Keratinocyte (primary cell): ENCODE data around the gene EYS. TPM values are rescaled to one million over a fixed set of nuclear protein-coding genes. Genes with fewer than 3 reads are reported as not detected.

Experiments used
- DNase-seq: peaks from one replicate; pipeline ENCODE4 v3.0.0-alpha.2; 2011; ENCODE audit warnings: low read depth, missing footprints, low spot score
- FAIRE-seq: peaks from 2 replicates; lab custom pipeline; 2011; peaks lifted over from hg19 to GRCh38; lab: Jason Lieb, UNC
- H2AFZ ChIP-seq: 2 replicates; pipeline ENCODE4 v1.6.0; 2012; ENCODE audit warnings: low read length, control low read depth, inconsistent platforms; ENCODE audit not compliant: control insufficient read depth
- H3K27ac ChIP-seq: 2 replicates; pipeline ENCODE4 v1.5.1; 2011; ENCODE audit warnings: low read length; ENCODE audit not compliant: control insufficient read depth, insufficient read depth
- H3K27me3 ChIP-seq: 3 replicates; pipeline ENCODE4 v1.6.0; 2011; ENCODE audit warnings: low read length; ENCODE audit not compliant: control insufficient read depth, insufficient read depth; ENCODE audit errors: extremely low read depth
- H3K36me3 ChIP-seq, 2 experiments: 2 replicates in 1 of 2; 3 replicates in 1 of 2; pipeline ENCODE4 v1.5.1; 2011; ENCODE audit warnings: low read length in 2 of 2, mild to moderate bottlenecking in 1 of 2; ENCODE audit not compliant: control insufficient read depth in 2 of 2, insufficient read depth in 2 of 2; ENCODE audit errors: extremely low read depth in 1 of 2
- H3K4me1 ChIP-seq: 3 replicates; pipeline ENCODE4 v1.5.1; 2011; ENCODE audit warnings: low read length; ENCODE audit not compliant: control insufficient read depth, insufficient read depth; ENCODE audit errors: extremely low read depth
- H3K4me2 ChIP-seq: 3 replicates; pipeline ENCODE4 v1.6.0; 2011; ENCODE audit warnings: low read depth, low read length; ENCODE audit not compliant: control insufficient read depth, insufficient read depth; ENCODE audit errors: extremely low read depth
- H3K4me3 ChIP-seq, 3 experiments: fragments of 200-600 bp in 1 of 3; sonication (generic) in 1 of 3; 2 replicates in 2 of 3; 3 replicates in 1 of 3; pipeline ENCODE4 v1.5.1; 2011 to 2016; ENCODE audit warnings: low read length in 3 of 3, mild to moderate bottlenecking in 3 of 3, control low read depth in 2 of 3, inconsistent platforms in 1 of 3, low read depth in 1 of 3, mixed read lengths in 1 of 3, mixed run types in 1 of 3, moderate library complexity in 1 of 3; ENCODE audit not compliant: control insufficient read depth in 2 of 3, insufficient read depth in 2 of 3; ENCODE audit errors: extremely low read depth in 1 of 3
- H3K79me2 ChIP-seq: 2 replicates; pipeline ENCODE4 v1.6.0; 2012; ENCODE audit warnings: low read length; ENCODE audit not compliant: control insufficient read depth, insufficient read depth
- H3K9ac ChIP-seq: 3 replicates; pipeline ENCODE4 v1.6.0; 2011; ENCODE audit warnings: low read length; ENCODE audit not compliant: control insufficient read depth, insufficient read depth; ENCODE audit errors: extremely low read depth
- H3K9me1 ChIP-seq: 3 replicates; pipeline ENCODE4 v1.6.0; 2011; ENCODE audit warnings: low read length; ENCODE audit not compliant: control insufficient read depth, insufficient read depth; ENCODE audit errors: extremely low read depth
- H3K9me3 ChIP-seq: 2 replicates; pipeline ENCODE4 v1.5.1; 2012; ENCODE audit warnings: low read depth, low read length; ENCODE audit not compliant: control insufficient read depth
- H4K20me1 ChIP-seq: 3 replicates; pipeline ENCODE4 v1.6.0; 2011; ENCODE audit warnings: low read length; ENCODE audit not compliant: control insufficient read depth, insufficient read depth; ENCODE audit errors: extremely low read depth
- CTCF ChIP-seq, 3 experiments: IDR thresholded peaks in 1 of 3; conservative IDR thresholded peaks in 1 of 3; optimal IDR thresholded peaks in 1 of 3; 2 replicates in 2 of 3; 3 replicates in 1 of 3; pipeline versions ENCODE3 to v1.5.1; 2011; ENCODE audit warnings: low read length in 3 of 3, mild to moderate bottlenecking in 3 of 3, moderate library complexity in 2 of 3, control low read depth in 1 of 3, inconsistent platforms in 1 of 3; ENCODE audit not compliant: insufficient read depth in 2 of 3; ENCODE audit errors: extremely low read depth in 1 of 3
- EZH2 ChIP-seq: IDR thresholded peaks from one replicate; pipeline ENCODE4 v1.6.1; 2012; ENCODE audit warnings: inconsistent platforms, mild to moderate bottlenecking, low read length, moderate library complexity
- dilution Hi-C: fragments of 300-500 bp; cut with MboI; formaldehyde crosslinking; loops from one replicate; pipeline ENCODE4 v1.7.0; 2020; ENCODE audit warnings: low sequenced_read_pairs; ENCODE audit not compliant: extremely low pct_ligation_motif_present
- polyA plus RNA-seq, 5 experiments: library from polyadenylated mRNA; depleted of rRNA in 3 of 5; stranded (reverse) in 3 of 5; stranded (forward) in 1 of 5; unstranded in 1 of 5; fragments of >200 nt; gene quantifications; 1 replicate in 1 of 5; 2 replicates in 3 of 5; 3 replicates in 1 of 5; pipeline versions ENCODE4 v1.2.1 to v1.2.3, GENCODE V29; 2011 to 2012; ENCODE audit warnings: missing spikeins in 2 of 5, low read depth in 1 of 5, low replicate concordance in 1 of 5

The EYS gene
- polyA plus RNA-seq, 1 donor (not counting 4 experiments of a cell fraction or from before 2014, with no cell fraction given), result 0.34 TPM

- TF ChIP-seq CTCF (optimal IDR thresholded peaks at IDR 0.05 in 1 of 3, IDR thresholded peaks at IDR 0.05 in 1 of 3, conservative IDR thresholded peaks at IDR 0.05 in 1 of 3; ENCODE audit: extremely low read depth in 1 of 3, insufficient read depth in 2 of 3, low read length in 3 of 3), result no peak
- no peak for TF ChIP-seq EZH2
- Histone ChIP-seq H3K79me2 (no peaks in the 10 kb centered on the region), H3K9me1 (no peaks in the 10 kb centered on the region), H4K20me1 (no peaks in the 10 kb centered on the region), H3K27ac (no peak overlapping the region), H3K9ac (no peak overlapping the region), H3K36me3 (no peaks in the 10 kb centered on the region), H3K4me3 (no peak overlapping the region), H2AFZ (no peak overlapping the region), H3K27me3 (no peaks in the 10 kb centered on the region), H3K4me2 (no peak overlapping the region), H3K4me1 (no peaks in the 10 kb centered on the region), H3K9me3 (no peaks in the 10 kb centered on the region)
- DNase-seq (no peak), FAIRE-seq (no peak)
- dilution Hi-C loops, result no loop called here
Measured at GRCh38 chr6:64665137-64665536, 1041.9 kb downstream of the EYS start.

GRCh38 chr6:64664480-64664879, 1042.5 kb downstream of the EYS start:
- TF ChIP-seq CTCF (optimal IDR thresholded peaks at IDR 0.05 in 1 of 3, IDR thresholded peaks at IDR 0.05 in 1 of 3, conservative IDR thresholded peaks at IDR 0.05 in 1 of 3; ENCODE audit: extremely low read depth in 1 of 3, insufficient read depth in 2 of 3, low read length in 3 of 3) (no peak), EZH2 (no peak)
- Histone ChIP-seq H4K20me1 (no peaks in the 10 kb centered on the region), H3K27ac (no peak overlapping the region), H3K79me2 (no peaks in the 10 kb centered on the region), H3K9me3 (no peaks in the 10 kb centered on the region), H3K4me3 (no peak overlapping the region), H3K4me1 (no peaks in the 10 kb centered on the region), H3K27me3 (no peaks in the 10 kb centered on the region), H3K9ac (no peak overlapping the region), H3K4me2 (no peak overlapping the region), H3K9me1 (no peaks in the 10 kb centered on the region), H2AFZ (no peak overlapping the region), H3K36me3 (no peaks in the 10 kb centered on the region)
- FAIRE-seq, result no peak
- no peak for DNase-seq
- dilution Hi-C loops, result no loop called here
